GM18867 (cell line): Measurements from ENCODE around the gene ATG4D.
"Not testable (repeated sequence)": the region's sequence is repeated elsewhere in the genome, so short reads cannot be mapped to it uniquely, and the experiment has no call there.

Source experiments
- ATAC-seq: cut with Tn5 transposase; IDR thresholded peaks from one replicate; pipeline ENCODE4 v1.9.1; 2021; ENCODE audit warnings: mild to moderate bottlenecking, moderate library complexity; ENCODE audit not compliant: unreplicated experiment

Gene ATG4D

DNA sequence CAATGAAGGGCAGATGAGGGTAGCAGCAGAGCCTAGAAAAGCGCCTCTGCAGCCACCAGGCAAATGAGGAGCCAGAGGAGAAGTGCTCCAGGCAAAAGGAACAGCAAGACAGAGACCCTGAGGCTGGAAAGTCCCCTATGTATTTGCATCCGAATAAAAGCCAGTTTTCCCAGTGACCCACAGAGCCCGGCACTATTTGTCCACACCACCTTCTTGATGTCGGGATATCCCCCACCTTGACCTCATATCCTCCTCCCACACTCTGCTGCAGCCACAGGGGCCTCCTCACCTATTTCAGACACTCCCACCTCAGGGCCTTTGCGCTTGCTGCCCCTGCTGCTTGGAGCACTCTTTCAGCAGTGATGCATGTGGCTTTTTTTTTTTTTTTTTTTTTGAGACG, 6.6 kb downstream of the ATG4D start:
- no peak for ATAC-seq

DNA sequence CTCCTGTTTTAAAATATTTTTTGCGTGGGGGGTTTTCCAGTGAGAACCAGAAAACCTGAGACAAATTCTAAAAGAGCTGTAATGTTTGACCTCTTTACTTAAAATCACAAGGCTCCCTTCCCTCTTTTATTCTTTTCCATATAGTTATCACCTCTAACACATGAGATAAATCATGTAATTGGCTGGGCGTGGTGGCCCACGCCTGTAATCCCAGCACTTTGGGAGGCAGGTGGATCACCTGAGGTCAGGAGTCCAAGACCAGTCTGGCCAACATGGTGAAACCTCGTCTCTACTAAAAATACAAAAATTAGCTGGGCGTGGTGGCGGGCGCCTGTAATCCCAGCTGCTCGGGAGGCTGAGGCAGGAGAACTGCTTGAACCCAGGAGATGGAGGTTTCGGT, 7.3 kb downstream of the ATG4D start:
- ATAC-seq, result not testable (repeated sequence)

DNA sequence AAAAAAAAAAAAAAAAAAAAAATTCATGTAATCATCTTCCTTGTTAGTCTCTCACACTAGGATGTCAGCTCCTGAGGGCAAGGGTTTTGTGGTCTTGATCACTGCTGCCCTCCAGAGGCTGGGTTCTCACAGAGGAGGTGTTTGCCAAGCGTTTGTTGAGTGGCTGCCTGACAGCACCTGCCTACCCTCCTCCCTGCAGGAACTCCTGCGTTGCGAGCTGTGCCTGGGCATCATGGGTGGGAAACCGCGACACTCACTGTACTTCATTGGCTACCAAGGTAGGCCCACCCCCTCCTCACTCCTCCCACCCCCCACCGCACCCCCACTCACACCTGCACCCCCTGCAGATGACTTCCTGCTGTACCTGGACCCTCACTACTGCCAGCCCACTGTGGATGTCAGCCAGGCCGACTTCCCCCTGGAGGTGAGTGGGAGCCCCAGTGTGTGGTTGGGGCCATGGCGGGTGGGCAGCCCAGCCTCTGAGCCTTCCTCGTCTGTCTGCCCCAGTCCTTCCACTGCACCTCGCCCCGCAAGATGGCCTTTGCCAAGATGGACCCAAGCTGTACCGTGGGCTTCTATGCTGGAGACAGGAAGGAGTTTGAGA, 8.1 kb downstream of the ATG4D start:
- no peak for ATAC-seq

DNA sequence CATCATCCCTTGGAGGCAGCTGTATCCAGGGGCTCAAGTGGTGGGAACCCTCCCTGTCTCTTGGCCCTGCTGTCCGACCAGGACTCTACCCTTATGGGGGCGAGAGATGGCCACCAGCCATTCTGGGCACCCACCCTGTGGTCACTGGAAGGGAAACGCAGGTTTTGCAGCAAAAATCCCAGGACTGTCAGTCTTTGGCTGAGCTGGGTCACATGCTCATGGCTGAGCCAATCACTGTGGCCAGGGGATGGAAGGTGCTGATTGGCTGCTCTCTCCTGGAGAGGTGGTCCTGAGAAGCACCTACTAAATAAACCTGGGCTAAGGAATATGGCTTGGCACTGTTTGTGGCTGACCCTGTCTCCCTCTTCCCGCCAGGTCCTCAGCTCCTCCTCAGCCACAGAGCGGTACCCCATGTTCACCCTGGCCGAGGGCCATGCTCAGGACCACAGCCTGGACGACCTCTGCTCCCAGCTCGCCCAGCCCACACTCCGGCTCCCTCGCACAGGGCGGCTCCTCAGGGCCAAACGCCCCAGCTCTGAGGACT, 8.9 kb downstream of the ATG4D start:
- ATAC-seq, result no peak

DNA sequence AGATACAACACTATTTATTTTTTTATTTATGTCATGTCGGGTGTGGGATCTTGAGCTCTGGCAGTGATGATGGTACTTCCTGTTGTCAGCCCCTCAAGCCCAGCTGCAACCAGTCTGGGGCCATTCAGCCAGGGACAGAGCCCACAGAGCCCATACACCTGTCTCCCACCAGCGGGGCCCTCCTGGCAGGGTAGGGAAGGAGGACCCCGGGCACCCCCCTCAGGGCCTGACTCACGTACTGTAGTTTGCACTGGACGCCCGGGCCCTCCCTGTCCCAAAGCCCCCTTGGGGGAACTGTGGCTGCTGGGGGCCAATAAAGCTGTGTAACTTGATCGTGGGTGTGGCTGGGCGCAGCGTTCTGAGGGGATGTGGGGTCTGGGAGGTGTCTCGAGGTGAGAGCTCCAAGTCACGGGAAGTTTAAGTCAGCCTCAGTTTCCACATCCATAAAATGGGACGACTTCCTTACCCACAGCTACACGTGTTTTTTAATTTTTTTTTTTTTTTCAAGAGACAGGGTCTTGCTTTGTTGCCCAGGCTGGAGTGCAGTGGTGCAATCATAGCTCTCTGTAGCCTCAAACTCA, 9.5 kb downstream of the ATG4D start:
- no peak for ATAC-seq

DNA sequence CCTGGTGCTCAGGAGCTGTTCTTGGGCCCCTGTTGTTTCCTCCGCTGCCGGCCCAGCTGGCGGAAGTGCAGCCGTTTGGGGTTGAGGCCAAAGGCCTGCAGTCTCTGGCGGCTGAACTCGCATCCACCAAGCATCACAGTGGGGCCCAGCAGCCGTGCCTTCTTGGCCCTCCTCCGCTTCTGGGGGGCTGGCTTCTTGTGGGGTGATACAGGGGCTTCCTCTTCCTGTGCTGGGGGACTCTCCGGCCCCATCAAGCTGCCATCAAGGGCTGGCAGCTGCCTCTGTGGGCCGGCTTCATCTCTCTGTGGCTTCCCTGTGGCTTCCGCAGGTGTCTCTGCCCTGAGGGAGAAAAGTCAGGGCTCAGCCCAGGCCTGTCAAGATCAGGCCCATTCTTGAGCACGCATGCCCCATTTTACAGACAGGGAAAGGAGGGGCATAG, 10.3 kb downstream of the ATG4D start:
- ATAC-seq, result no peak

DNA sequence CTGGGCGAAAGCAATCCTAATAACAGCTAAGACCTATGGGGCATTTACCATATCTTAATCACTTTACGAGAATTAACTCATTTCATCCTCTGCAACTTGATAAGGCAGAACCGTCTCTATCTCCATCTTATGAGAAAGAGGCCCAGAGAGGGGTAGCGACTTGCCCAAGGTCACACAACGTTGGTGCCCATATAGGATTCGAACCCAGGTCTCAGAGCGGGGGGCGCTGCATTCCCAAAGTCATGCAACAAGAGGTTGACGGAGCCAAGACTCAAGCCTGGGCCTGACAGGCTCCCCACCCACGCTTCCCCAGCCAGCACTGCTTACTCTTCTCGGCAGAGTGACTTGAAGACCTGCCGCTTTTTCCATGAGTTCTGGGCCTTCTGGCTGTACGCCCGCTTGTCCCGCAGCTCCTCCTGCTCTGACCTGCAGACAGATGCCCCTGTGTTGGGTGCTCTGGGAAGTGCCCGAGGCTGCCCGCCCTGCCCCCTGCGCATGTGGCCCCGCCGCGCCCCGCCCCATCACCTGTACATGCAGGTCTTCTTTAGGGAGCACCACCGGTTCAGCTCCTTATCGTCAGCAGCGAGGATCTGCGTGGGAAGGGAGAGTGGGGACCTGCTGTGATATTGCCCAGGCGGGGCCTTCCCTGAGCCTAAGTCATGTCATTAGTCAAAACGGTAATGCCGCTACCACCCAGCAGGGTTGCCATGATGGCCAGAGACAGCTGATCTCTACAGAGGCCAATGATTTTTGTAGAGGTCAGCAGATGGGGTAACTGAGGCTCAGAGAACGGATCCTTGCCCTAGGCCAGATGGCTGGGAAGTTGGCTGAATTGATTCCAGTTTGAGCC, 11.3 kb downstream of the ATG4D start:
- no peak for ATAC-seq

DNA sequence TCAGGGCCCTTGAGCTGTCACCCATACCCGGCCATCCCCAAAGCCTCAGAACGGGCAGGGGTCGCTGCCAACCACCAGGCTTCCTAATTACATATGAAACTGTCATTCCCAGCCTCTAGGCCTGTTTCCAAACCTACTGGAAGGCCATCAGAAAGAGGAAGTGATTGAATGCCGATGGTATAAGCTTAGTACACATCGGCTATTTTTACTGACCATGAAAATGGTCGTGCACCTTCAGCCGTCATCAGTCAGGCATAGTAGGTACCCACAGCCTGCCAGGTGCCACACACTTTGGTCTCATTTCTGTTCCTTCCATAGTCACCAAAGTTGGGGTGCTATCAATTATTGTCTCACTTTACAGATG, 11.9 kb downstream of the ATG4D start:
- no peak for ATAC-seq

DNA sequence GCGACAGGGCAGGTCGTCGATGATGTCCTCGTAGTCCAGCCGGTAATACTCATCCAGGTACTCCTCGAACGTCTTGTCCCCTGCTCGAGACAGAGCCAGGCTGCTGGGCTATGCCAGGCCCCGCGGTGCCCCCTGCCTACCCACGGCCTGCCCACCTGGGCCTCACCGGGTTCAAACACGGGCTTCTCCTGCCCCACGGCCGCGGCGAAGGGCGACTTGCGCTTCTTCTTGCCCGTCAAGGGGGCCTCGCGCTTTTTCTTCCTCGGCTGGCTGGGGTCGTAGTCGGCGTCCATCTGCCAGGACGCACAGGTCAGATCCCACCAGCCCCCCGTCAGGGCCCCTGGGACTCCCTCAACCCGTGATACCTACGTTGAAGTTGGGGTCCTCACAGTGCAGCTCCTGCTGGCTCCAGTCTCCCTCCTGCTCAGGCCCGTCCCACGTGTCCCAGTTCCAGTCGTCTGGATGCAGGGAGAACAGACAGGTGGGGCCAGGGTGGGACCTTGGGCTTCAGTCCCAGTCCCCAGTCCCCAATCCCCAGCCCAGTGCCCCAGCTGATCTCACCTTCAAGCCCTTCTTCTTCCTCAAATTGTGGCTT, 14.0 kb downstream of the ATG4D start:
- no peak for ATAC-seq

DNA sequence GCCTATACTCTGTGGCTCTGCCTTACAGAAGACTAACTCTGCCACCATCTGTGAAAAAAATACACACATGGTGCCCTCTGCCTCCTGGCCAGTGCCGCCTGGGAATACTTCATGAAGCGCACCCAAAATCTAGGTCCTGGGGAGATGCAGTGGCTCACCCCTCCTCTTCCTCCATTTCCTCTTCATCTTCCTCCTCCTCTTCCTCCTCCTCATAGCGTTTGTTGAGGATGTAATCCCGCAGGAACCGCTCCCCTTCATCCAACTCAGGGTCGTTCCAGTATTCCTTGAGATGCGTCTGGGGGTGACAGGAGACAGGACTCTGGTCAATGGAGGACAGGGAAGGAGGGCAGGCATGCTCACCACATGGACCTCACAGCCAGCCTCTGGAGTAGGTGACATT, 16.4 kb downstream of the ATG4D start:
- ATAC-seq, result no peak

DNA sequence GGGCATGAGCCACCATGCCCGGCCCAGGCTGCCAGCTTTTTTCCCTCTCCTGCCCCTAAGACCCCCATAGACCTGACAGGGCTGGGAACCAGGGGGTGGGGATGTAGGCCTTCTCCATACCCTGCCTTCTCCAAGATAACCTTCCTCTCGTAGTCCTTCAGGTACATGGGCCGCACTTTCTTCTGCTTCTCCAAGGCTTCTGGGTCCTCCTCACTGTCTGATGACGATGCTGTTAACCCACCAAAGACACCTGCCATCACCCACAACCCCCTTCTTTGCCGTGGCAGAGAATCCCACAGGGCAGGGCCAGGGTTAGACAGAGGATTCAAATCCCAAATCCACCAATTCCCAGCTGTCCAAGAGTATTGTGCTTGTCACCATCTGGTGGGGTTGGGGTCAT, 18.9 kb downstream of the ATG4D start:
- no peak for ATAC-seq

DNA sequence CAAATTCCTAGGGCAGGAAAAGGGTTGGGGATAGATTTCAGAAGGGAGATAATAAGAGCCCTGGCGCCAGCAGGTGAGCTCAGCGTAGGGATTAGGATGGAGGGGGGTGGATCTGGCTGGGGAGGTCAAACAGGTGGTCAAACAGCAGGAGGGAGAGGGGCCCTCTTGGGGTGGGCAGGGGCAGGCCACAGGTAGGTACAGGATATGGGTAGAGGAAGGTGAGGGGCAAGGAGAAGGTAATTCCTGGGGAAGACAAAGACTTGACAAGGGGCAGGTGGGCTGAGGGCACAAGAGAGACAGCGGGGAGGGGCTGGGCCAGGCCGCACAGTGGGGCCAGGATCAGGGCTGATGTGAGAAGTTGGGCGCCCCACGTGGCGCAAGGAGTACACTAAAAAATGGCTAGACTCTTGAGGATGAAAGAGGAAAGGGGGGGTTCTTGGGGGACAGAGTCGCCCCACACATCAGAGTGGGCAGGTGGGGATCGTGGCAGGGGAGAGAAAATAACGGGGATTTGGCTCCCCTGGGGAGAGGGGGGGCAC, 21.4 kb downstream of the ATG4D start:
- no peak for ATAC-seq

DNA sequence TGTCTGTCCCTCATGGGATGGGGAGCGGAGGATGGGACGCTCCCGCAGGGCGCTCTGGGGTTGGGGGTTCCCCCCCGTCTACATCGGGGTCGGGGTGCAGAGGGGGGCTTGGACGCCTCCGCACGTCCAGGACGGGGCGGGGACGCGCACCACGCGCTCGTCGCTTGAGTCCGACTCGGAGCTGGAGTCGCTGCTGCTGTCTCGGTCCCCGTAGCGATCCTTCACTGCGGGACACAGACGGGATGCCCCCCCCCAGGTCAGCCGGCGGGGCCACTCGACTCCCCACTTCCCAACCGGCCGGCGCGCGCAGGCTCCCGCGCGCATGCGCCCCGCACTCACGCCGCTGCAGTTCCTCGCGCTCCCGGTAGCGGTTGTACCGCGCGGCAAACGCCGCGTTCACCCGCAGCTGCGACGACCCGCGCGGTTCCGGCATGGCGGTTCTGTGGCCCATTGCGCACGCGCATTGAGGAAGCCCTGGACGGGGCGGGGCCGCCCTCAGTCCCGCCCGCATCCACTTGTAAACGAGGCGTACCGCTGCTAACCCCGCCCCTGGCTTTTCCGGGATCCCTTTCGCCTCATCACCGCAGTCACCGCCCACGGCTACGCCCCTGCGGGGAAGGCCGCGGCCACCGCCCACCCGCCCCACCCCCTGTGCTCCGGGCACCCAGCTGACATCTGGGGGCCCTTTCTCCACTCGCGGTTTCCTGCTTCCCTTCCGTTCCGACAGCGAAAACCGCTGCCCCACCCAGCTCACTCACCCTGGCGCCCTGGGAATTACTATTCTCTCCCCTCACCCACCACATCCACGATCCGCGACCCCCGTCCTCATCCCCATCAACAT, 22.1 kb downstream of the ATG4D start, which contains the start of gene KRI1:
Gene KRI1, minus strand, starts transcription at position 444 of the 841 bp plus-strand sequence. Its CDS starts 11 bp downstream, at position 433.
- ATAC-seq, result peak; percentile 52

DNA sequence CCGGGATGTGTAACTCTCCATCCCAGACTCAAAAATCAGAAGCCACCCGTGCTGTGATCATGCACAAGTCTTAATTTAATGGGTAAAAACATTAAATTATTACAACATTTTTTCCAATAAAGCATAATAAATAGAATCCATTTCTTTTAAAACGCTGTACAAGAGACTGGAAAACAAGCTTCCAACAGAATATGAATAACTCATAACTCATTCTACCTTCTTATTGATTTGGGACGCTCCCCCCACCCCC, 22.6 kb downstream of the ATG4D start:
- ATAC-seq, result no peak

DNA sequence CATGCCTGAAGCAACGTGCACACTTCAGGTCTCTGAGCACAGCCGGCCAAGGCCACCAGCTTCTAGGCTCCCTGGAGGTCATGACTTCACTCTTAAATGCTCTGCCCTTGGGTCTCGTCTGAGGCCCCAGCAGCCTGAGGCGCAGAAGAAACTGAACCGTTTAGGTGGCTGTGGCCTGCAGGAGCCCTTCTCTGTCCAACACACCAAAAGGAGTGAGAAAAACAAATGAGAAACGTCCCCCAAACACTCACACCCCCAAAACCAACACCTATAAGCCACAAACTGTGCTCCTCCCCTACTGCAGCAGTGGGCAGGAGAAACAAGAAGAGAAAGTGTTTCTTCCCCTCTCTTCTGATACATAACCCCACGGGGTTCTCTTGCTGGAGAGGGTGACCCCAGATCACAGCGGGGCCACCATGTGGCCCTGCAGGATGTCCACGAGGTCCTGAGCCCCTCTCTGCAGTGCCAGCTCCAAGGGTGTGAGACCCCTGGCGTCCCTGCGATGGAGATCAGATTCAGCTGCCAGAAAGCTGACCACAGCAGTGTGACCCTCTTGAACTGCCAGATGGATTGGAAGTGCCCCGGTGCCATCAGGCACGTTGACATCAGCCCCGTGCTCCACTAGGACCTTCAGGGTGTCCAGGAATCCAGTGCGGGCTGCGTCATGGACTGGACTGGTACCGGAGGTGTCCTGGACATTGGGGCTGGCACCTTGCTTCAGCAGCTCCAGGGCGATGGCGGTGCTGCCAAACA, 23.1 kb downstream of the ATG4D start:
- ATAC-seq, result peak; percentile 25

DNA sequence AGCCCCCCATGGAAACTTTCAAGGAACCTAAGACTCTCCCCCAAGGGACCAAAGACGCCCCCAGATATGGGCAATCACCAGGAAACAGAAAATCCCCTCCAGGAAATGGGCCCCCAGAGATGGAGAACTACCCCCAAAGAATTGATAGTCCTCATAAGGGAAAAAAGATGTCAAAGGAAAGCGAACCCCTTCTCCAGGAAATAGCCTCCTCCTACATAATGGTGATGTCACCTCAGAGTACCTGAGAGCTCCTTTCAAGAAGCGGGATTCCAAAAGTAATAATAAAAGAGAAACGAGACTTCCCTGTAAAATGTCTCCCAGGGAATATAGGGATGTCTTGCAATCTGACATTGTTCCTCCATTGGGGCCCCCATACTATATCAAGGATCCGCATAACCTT, 24.0 kb downstream of the ATG4D start:
- no peak for ATAC-seq

DNA sequence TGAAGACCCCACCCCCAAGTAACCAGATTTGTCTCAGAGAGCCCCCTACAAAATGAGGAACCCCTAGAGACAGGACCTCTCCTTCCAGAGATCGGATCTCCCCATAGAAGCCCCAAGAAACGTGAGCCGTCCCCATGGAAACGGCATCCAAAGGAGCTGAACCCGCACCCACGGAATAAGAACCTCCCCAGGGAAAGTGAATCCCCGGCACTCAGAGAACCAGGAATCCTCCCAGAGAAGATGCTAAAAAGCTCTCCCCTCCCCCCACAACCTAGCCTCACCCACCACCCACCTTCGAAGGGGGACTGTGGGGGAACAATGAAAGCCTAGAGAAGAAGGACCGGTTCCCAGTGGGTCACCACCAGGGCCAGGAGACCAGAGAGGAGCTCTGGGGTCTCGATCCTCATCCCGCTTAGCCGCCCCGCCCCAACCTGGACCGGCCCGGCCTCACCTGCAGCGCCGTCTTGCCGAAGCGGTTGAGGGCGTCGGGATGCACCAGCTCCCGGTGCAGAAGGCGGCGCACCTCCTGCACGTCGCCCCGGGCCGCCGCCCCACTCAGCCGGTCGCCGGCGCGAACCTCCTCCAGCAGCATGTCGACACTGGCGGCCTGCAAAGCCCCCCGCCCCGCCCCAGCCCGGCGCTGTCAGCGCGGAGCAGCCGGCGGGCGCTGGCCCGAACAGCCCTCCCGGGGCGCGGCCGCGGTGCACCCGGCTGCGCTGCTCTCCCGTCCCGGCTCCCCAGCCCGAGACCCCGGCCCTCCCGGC, 24.5 kb downstream of the ATG4D start:
- ATAC-seq, result peak; percentile 3

DNA sequence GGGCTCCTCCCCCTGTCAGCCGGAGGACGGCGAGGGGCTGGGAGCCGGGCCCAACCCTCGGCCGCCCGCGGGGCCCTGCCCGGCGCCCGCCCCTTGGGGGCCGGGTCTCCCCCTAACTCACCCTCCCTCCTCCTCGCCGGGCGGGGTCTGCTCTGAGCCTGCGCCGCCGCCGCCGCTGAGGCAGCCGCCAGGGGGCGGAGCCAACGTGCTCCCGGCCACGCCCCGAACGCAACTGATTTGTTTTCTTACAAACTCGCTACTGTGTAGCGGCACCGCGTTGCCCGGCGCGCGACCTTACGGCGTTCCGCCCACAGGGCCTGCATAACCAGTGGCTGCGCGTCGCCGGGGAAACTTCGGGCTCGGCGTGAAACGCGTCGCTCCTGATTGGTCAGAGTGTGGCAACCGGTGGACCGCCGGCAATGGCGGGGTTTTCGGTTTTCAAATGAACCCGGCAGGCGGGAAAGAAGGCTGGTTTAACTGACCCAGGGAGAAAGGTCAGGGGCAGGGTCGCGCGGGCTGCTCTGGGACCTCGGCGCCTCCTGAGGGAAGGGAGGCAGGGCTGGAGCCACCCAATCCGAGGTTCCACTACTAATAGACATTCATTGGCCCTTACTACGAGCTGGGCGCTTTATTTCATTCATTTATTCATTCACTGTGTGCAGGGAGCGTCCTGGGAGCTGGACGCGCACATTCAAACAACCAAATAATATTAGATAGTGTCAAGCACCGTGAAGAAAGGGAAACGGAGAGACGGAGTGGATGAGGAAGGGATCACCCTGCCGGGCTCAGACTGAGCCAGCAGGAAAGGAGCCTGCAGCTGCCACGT, 25.3 kb downstream of the ATG4D start, which contains the start of gene CDKN2D:
Gene CDKN2D, minus strand, starts transcription at position 154 of the 826 bp plus-strand sequence. CDS start 326 bp downstream, outside the sequence.
- ATAC-seq, result peak; percentile 63
